GDM1 (cell line): Measurements from ENCODE around the gene HCFC1R1.
"Not testable (repeated sequence)": the region's sequence is repeated elsewhere in the genome, so short reads cannot be mapped to it uniquely, and the experiment has no call there.

Source experiments
- DNase-seq: peaks from one replicate; lab custom pipeline; 2025; lab: John Stamatoyannopoulos, UW

HCFC1R1 gene, protein sequence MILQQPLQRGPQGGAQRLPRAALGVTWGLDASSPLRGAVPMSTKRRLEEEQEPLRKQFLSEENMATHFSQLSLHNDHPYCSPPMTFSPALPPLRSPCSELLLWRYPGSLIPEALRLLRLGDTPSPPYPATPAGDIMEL

DNA sequence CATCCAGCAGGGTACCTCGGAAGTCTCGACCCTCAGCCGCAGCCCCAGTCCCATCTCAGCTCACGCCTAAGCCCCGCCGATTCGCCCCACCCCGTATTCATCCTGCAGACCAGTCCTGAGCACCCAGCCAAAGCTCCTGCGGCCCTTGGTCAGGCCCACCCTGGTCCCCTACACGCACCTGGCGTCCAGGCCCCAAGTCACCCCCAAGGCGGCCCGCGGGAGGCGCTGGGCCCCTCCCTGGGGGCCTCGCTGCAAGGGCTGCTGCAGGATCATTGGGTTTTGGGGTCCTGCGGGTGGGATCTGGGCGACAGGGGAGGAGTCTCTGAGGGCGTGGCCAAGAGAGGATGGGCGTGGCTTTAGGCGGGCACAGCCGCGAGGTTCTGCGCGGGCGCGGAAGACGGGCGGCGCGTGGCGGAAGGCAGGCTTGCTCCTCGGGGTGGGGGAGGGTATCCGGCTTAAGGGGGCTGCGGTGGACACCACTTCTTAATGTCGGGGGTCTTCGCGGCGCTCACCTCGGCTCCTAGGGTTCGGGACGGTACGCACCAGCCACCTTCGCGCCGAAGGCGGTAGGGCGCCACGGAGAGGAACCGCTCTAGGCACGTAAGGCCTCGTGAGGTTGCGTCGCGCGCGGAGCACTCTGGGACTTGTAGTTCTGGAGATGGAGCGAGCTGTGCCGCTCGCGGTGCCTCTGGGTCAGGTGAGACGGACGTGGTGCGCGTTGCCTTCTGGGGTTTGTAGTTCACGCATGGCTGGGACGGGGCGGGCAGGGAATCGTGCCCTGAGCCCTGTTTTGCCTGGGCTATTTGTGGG lies at the start of gene HCFC1R1, which contains the start of gene THOC6:
Gene HCFC1R1, minus strand, starts transcription at position 274 of the 810 bp plus-strand sequence. Its CDS starts 1 bp downstream, at position 273.
Gene THOC6, plus strand, starts transcription at position 367 of the 810 bp plus-strand sequence. Its CDS starts 292 bp downstream, at position 659.
- peak; percentile 96 for DNase-seq

DNA sequence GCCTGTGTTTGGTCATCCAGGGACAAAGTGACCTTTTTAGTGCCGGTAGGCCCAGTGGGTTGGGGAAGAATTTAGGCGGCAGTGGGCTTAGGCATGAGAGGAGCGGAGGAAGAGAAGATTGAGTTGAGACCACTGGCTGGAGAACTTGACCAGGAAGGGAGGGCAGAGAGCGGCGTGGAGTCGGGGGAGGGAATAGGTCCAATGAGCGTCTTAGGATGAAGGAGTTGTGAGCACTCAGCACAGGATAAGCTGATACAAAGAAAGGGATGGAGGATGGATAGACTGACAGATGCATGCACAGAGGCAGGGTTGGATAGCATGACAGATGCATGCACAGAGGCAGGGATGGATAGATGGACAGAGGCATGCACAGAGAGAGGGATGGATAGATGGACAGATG lies 49.7 kb upstream of the HCFC1R1 start:
- no peak for DNase-seq

GRCh38 chr16:3072576-3073263 lies 49.0 kb upstream of the HCFC1R1 start:
- DNase-seq = not testable (repeated sequence)

DNA sequence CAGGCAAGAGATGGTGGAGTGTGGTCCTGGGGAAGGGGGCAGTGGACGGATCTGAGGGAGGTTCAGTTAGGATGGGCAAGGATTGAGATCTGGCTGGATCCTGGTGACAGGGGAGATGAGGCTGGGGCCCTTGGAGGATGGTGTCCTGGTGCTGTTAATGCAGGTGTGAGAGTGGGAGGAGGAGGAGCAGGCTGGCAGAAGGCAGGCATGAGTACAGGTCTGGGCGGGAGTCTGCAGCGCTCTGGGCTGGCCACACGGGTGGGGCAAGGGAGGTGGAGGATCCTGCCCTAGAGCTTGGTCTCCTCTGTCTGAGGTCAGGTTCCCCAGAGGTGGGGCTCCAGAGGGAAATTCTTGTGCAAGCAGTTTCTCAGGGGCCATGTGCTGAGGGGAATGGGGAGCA lies 48.4 kb upstream of the HCFC1R1 start:
- DNase-seq = not testable (repeated sequence)

DNA sequence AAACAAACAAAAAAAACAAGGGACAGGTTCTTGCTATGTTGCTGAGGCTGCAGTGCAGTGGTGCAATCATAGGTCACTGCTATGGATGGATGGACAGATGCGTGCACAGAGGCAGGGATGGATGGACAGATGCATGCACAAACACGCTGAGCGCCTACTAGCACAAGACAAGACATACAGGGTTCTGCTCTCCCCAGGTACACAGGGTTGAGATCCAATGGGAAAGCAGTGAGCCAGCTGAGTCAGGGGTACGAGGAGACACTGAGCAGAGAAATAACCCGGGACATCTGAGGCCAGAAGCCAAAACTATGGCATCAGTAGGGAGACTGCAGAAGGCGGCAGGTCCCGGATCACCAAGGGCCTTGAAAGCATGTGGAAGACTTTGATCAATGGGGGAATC lies 47.9 kb upstream of the HCFC1R1 start:
- no peak for DNase-seq

GRCh38 chr16:3070608-3071111 lies 46.9 kb upstream of the HCFC1R1 start:
- no peak for DNase-seq

DNA sequence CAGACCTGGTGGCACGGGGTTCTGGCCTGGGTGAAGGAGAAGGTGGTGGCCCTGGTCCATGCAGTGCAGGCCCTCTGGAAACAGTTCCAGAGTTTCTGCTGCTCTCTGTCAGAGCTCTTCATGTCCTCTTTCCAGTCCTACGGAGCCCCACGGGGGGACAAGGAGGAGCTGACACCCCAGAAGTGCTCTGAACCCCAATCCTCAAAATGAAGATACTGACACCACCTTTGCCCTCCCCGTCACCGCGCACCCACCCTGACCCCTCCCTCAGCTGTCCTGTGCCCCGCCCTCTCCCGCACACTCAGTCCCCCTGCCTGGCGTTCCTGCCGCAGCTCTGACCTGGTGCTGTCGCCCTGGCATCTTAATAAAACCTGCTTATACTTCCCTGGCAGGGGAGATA lies 45.4 kb upstream of the HCFC1R1 start:
- not testable (repeated sequence) for DNase-seq

GRCh38 chr16:3068487-3068886 lies 44.7 kb upstream of the HCFC1R1 start:
- no peak for DNase-seq

DNA sequence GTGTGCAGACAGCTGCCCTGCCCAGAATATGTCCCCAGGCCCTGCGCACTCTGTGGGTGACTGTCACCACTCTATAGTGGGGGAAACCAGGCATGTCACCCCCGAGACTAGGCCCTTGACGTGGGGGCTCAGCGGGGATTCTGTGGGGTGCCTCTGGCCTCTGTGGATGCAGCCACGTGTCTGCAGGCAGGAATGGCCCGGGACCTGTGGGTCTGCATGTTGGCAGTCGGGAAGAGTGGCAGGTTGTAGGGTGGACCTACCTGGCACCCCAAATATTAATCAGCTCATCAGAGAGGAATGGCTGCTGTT lies 42.7 kb upstream of the HCFC1R1 start:
- DNase-seq = no peak

DNA sequence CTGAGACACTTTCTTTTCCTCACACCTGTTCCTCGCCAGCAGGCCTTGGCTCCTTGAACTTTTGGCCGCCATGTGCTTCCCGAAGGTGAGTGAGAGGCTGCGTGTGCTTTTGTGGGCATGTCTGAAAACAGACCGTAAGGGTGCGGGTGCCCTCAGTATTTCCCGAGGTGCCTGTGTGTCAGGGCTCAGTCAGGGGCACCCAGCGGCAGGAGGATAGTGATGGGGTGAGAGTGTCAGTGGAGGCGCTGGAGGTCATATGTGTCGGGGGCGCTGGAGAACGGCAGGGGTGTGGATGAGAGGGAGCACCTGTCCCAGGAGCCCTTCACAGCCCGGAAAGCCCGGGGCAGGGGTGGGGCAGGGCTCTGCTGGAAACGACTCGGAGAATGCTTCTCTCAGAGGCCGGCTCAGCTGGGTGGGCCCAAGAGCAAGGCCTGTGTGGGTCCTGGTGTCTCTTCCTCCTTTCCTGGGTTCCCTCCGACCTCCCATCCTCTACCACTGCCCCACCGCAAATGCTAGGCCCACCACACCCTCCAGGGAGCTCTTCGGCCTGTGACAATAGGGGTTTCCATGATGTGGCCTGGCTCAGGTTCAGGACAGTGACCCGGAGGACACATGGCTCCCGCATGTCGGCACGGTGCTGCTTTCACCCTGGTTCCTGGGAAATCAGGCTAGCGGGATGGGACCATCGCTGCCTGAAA lies 42.1 kb upstream of the HCFC1R1 start:
- no peak for DNase-seq

- no peak for DNase-seq
These were observed 41.5 kb upstream of the HCFC1R1 start, which contains the start of gene IL32 for GRCh38 chr16:3065069-3065741. IL32 (plus strand) TSS chr16:3065640; CDS start chr16:3065812, 172 bp downstream.

DNA sequence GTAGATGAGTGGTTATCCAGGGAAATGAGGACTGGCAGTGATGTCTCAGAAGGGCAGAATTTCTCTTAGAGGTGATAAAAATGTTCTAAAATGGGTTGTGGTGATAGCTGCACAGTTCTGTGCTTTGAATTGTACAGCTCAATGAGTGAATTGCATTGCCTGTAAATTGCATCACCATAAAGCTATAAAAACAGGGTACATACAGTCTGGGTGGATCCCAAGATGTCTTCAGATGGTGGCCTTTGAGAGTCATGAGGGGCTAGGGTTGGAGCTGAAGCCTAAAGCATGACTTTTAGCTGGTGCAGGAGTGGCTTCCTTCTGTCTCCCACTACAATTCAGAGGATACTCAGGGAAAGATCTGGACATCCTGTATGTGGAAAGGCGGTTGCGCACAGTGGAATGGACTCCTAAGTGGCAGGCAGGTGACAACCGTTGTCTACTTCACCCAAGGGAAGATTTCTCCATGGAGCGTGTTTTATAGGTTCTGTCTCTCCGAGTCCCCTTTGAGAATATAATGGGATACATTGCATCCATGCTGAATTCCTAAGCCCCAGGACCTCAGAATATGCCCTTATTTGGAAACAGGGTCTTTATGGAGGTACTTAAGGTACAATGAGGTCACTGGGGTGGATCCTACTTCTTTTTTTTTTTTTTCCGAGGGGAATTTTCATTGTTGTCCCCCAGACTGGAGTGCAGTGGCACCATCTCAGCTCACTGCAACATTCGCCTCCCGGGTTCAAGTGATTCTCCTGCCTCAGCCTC lies 40.1 kb upstream of the HCFC1R1 start:
- DNase-seq = no peak

GRCh38 chr16:3062553-3062952 lies 38.8 kb upstream of the HCFC1R1 start:
- no peak for DNase-seq

DNA sequence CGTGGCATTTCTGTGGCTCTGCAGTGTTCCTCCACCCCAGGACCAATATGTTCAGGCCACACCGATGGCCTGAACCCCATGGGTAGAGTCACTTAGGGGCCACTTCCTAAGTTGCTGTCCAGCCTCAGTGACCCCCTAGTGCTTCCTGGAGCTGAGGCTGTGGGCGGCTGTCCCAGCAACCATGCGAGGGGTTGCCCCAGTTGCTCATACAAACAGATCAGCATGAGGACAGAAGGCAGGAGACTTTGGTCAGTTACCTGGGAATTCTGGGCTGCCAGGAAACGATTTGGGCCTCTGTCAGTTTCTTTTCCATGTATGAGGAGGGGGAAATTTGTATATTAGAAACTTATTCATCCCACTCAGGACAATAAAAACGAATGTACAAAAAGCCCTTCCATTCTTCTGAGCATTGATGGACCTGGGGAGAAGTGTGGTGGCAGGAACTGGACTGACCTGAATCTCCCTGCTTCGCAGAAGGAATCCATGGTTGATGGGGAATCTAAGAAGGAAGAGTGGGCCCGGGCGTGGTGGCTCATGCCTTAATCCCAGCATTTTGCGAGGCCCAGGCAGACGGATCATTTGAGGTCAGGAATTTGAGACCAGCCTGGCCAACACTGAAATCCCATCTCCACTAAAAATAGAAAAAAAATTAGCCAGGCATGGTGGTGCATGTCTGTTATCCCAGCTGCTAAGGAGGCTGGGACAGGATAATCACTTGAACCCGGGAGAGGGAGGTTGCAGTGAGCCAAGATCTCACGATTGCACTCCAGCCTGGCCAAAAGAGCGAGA lies 36.8 kb upstream of the HCFC1R1 start:
- DNase-seq = no peak

GRCh38 chr16:3059723-3060242 lies 36.0 kb upstream of the HCFC1R1 start:
- DNase-seq = no peak

DNA sequence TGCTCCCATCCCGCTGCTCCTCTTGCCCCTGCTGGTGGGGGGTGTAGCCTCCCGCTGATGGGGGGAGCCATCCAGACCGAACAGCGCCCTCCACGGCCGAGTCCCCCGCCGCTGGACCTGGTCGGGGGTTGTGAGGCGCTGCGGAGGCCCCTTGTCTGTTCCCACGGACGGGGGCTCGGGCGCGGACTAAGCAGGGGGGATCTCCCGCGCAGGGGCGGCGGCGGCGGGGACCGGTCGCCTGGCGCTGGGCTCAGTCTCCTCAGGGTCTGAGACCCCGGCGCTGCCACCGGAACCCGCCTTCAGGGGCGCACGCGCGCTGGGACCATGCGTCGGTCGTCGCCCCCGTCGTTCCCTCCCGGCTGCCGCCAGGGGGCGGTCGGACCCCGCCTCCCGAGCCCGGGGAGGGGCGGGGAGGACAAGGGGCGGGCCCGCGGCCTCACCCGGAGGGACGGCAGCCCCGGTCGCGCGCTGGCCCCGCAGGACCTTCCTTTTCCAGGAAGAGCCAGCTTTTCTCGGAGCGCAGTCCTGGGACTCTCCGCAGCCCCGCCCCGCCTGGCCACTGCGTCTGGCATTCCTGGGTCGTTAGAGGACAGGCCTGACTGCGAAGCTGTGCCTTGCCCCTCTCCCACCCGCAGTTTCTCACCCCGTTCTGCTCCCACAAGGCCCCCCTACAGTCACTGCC lies 35.4 kb upstream of the HCFC1R1 start:
- DNase-seq = peak; percentile 81

GRCh38 chr16:3058139-3059030 lies 34.6 kb upstream of the HCFC1R1 start:
- DNase-seq = no peak
